Measurements from ENCODE around the gene RASAL3.

RASAL3 gene

DNA sequence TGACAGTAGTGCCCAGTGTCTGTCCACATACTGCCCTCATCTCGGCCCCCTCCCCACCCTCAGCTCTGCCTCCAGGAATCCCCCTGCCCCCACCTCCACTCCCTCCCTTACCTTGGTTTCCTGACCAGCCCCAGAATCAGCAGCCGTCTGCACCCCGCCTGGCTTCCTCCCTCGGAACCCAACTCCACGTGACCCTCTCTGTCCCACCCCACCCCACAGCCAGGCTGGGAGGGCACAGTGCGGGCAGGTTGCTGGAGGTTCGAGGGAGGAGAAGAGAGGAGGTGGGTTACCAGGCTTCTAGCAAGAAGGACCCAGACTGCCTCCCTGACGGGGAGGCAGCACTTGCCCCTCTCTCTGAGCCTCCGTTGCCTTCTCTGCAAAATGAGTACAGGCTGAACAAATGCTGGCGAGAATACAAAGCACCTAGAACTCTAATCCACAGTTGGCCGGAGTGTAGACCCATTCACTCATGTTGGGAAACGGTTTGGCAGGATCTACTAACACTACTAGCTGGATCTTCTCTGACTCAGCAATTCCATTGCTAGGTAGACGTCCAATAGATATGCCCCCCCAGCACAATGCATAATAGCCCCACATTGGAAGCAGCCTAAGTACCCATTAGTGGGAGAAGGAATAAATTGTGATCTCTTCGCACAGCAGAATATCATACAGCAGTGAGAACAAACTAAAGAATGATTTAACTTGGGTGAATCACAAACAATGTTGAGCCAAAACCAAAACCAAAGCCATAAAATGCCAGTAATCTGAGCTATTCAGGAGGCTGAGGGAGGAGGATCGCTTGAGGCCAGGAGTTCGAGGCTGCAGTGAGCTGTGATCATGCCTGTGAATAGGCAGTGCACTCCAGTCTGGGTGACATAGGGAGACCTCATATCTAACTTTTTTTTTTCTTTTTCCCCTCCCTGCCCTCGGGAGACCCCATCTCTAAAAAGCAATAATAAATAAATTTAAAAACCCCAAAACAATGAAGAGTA, at the start of gene RASAL3:
TSS of gene RASAL3 (minus strand) at position 151 of the 992 bp plus-strand sequence. CDS start 186 bp downstream, outside the sequence.
- Histone ChIP-seq H3K9me3 (replicated peaks in 1 of 11) (no peaks in the 10 kb centered on the region), H3K4me2 (peak within 1 kb of the TSS; percentile 80 to 98 (median 90)), H3K27ac (peak within 1 kb of the TSS; percentile 86 to 99 (median 98)), H3K27me3 (peaks cover 9 to 12% (median 11%) of the 10 kb centered on the region in 11 experiments), H3K9ac (peak within 1 kb of the TSS; percentile 90 to 98 (median 94)), H3K4me3 (peak within 1 kb of the TSS; percentile 62 to 87 (median 78)), H3K4me1 (peaks cover 60 to 88% (median 81%) of the 10 kb centered on the region in 10 experiments), H3K36me3 (peaks cover 0 to 31% (median 27%) of the 10 kb centered on the region in 11 experiments; a peak in 20 of 22 replicates), H4K20me1 (peaks cover 0 to 21% (median 0%) of the 10 kb centered on the region in 11 experiments; a peak in 3 of 22 replicates)
- TF ChIP-seq Cebpa-rat (IDR thresholded peaks at IDR 0.05): no peak

DNA sequence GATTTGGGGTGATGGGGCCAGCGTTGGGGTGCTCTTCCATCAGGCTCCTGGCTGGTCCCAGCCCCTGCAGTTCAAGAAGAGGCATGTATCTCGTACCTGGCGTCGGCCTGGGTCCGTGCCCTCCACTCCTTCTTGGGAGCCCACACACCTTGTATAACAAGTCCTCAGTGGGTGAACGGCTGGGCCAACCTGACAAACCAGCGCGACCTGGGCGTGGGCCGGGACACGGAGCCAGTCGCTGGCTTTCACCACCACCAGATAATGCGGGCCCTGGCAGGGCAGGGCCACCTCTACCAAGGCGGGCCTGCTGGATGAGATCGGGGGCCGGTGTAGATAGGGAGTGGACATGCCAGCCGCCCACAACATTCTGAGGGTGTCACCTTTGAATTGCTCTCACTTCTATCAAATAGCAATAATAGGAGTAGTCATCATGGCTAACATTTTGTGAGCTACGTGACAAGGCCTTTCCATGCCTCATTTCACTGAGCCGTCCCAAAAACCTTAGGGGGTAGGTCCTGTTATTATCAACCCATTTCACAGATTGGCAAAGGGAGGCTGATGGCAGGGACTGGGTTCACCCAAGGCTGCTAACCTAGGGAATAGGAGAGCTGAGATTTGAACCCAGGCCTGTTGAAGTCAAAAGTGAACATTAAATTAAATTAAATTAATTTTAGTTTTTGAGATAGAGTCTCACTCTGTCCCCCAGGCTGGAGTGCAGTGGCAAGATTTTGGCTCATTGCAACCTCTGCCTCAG, 47.5 kb upstream of the RASAL3 start:
- no peak for TF ChIP-seq Cebpa-rat (IDR thresholded peaks at IDR 0.05)
- no peak overlapping the region for H3K9ac ChIP-seq
- peaks cover 11 to 24% (median 16%) of the 10 kb centered on the region in 10 experiments for H3K4me1 ChIP-seq
- peaks cover 20 to 35% (median 29%) of the 10 kb centered on the region in 11 experiments for H3K27me3 ChIP-seq
- peaks cover 12 to 21% (median 19%) of the 10 kb centered on the region in 11 experiments for H3K9me3 ChIP-seq (replicated peaks in 1 of 11)
- no peak overlapping the region for H3K4me3 ChIP-seq
- H4K20me1 ChIP-seq: no peaks in the 10 kb centered on the region
- no peak overlapping the region for H3K4me2 ChIP-seq
- peaks cover 0 to 2% (median 0%) of the 10 kb centered on the region in 11 experiments; a peak in 2 of 22 replicates for H3K36me3 ChIP-seq
- H3K27ac ChIP-seq: no peak overlapping the region

- H3K4me3 ChIP-seq: peak within 1 kb of the TSS in 1 of 10 experiments; percentile 24; a peak in 1 of 20 replicates
- TF ChIP-seq Cebpa-rat (IDR thresholded peaks at IDR 0.05): no peak
- H4K20me1 ChIP-seq: no peaks in the 10 kb centered on the region
These were observed 43.8 kb upstream of the RASAL3 start, which contains the start of gene CYP4F22 for GRCh38 chr19:15508035-15508710. Gene CYP4F22 (plus strand): TSS chr19:15508525. CDS start chr19:15525337, 16,812 bp downstream.

DNA sequence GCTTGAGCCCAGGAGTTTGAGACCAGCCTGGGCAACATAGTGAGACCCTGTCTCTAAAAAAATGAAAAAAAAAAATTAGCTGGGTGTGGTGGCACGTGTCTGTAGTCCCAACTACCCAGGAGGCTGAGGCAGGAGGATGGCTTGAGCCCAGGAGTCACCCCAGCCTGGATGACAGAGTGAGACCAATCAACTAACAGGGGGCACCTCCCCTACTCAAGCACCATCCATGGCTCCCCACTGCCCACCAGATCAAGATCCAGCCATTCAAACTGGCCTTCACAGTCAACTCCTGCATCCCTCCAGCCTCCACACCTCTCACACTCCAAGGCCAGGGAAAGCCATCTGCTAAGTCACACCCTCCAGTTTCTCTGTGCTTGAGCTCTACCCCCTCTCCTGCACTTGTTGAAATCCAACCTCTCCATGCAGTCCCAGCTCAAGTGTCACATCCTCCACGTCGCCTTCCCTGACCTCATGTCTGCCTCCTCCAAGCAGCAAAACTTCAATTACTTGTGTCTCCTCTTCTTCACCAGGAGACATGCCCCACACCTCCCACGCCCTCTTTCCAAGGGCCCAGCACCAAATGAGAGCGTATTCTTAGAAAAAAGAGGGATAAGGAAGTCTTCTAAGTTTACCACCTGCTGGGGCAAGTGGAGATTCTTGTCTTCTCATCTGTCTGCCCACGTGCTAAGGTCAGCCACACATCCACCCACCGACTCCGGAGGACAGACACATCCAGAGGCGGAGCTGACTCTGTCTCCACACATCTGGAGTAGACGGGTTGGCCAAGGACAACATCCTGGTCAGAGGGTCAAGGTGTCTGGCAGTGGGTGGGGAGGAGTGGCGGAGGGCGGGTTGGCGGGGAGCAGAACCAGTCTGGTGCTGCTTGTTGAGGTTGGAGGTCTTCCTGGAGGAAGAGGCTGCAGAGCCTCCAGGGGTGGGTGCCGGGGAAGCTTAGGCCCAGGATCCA, 43.0 kb upstream of the RASAL3 start:
- Histone ChIP-seq H3K9me3 (replicated peaks in 1 of 11) (no peaks in the 10 kb centered on the region), H3K4me1 (peaks cover 0 to 8% (median 3%) of the 10 kb centered on the region in 10 experiments; a peak in 8 of 20 replicates), H3K27ac (no peak overlapping the region), H3K36me3 (no peaks in the 10 kb centered on the region), H3K4me3 (no peak overlapping the region), H3K27me3 (peaks cover 20 to 35% (median 29%) of the 10 kb centered on the region in 11 experiments), H3K9ac (no peak overlapping the region), H3K4me2 (no peak overlapping the region), H4K20me1 (no peaks in the 10 kb centered on the region)
- no peak for TF ChIP-seq Cebpa-rat (IDR thresholded peaks at IDR 0.05)

More at GRCh38 chr19:15508035-15508710, 43.8 kb upstream of the RASAL3 start, which contains the start of gene CYP4F22:
- Histone ChIP-seq H3K9me3 (replicated peaks in 1 of 11) (no peaks in the 10 kb centered on the region), H3K27me3 (peaks cover 20 to 35% (median 29%) of the 10 kb centered on the region in 11 experiments), H3K27ac (no peak within 1 kb of the TSS), H3K36me3 (no peaks in the 10 kb centered on the region), H3K4me1 (peaks cover 0 to 7% (median 2%) of the 10 kb centered on the region in 10 experiments; a peak in 7 of 20 replicates), H3K4me2 (peak within 1 kb of the TSS in 5 of 11 experiments; percentile 24 to 41 (median 33); a peak in 8 of 22 replicates), H3K9ac (no peak within 1 kb of the TSS)

- Histone ChIP-seq H3K9ac (no peak overlapping the region), H3K4me2 (no peak overlapping the region), H3K27me3 (peaks cover 20 to 35% (median 29%) of the 10 kb centered on the region in 11 experiments), H3K36me3 (no peaks in the 10 kb centered on the region), H3K27ac (no peak overlapping the region), H3K4me3 (no peak overlapping the region), H3K9me3 (replicated peaks in 1 of 11) (no peaks in the 10 kb centered on the region), H3K4me1 (peaks cover 0 to 17% (median 5%) of the 10 kb centered on the region in 10 experiments; a peak in 9 of 20 replicates), H4K20me1 (no peaks in the 10 kb centered on the region)
- no peak for TF ChIP-seq Cebpa-rat (IDR thresholded peaks at IDR 0.05)
These were observed 41.8 kb upstream of the RASAL3 start for GRCh38 chr19:15506074-15506571.

GRCh38 chr19:15502264-15502663, 37.9 kb upstream of the RASAL3 start:
- H3K4me3 ChIP-seq: no peak overlapping the region
- H3K27ac ChIP-seq: no peak overlapping the region
- H4K20me1 ChIP-seq: no peaks in the 10 kb centered on the region
- 0 out of 22 replicates have a peak overlapping the region, but pooled peaks of 1 of the 11 experiments have one; percentile 10 for H3K4me2 ChIP-seq
- H3K9me3 ChIP-seq (replicated peaks in 1 of 11): 0 out of 22 replicates have a peak, but pooled peaks cover 0 to 4% (median 0%) of the 10 kb centered on the region in 11 experiments
- no peak overlapping the region for H3K9ac ChIP-seq
- no peak for TF ChIP-seq Cebpa-rat (IDR thresholded peaks at IDR 0.05)
- no peaks in the 10 kb centered on the region for H3K36me3 ChIP-seq
- peaks cover 0 to 11% (median 0%) of the 10 kb centered on the region in 10 experiments; a peak in 3 of 20 replicates for H3K4me1 ChIP-seq
- peaks cover 0 to 4% (median 1%) of the 10 kb centered on the region in 11 experiments; a peak in 6 of 22 replicates for H3K27me3 ChIP-seq

GRCh38 chr19:15501596-15501995, 37.3 kb upstream of the RASAL3 start:
- no peaks in the 10 kb centered on the region for H3K27me3 ChIP-seq
- no peaks in the 10 kb centered on the region for H4K20me1 ChIP-seq
- TF ChIP-seq Cebpa-rat (IDR thresholded peaks at IDR 0.05): no peak
- no peak overlapping the region for H3K9ac ChIP-seq
- no peak overlapping the region for H3K27ac ChIP-seq
- H3K4me3 ChIP-seq: no peak overlapping the region
- H3K9me3 ChIP-seq (replicated peaks in 1 of 11): 0 out of 22 replicates have a peak, but pooled peaks cover 0 to 4% (median 0%) of the 10 kb centered on the region in 11 experiments
- H3K36me3 ChIP-seq: no peaks in the 10 kb centered on the region
- peak overlapping the region in 2 of 11 experiments; percentile 10 to 23; a peak in 2 of 22 replicates for H3K4me2 ChIP-seq
- H3K4me1 ChIP-seq: peaks cover 0 to 11% (median 0%) of the 10 kb centered on the region in 10 experiments; a peak in 3 of 20 replicates

Data from BLaER1 treated with 17β-estradiol and CSF1 and Interleukin-3, amounts not matched to agents 10 nM and 100 nM (cell line).